Measurements from ENCODE around the gene ARRB1.

The ARRB1 gene

DNA sequence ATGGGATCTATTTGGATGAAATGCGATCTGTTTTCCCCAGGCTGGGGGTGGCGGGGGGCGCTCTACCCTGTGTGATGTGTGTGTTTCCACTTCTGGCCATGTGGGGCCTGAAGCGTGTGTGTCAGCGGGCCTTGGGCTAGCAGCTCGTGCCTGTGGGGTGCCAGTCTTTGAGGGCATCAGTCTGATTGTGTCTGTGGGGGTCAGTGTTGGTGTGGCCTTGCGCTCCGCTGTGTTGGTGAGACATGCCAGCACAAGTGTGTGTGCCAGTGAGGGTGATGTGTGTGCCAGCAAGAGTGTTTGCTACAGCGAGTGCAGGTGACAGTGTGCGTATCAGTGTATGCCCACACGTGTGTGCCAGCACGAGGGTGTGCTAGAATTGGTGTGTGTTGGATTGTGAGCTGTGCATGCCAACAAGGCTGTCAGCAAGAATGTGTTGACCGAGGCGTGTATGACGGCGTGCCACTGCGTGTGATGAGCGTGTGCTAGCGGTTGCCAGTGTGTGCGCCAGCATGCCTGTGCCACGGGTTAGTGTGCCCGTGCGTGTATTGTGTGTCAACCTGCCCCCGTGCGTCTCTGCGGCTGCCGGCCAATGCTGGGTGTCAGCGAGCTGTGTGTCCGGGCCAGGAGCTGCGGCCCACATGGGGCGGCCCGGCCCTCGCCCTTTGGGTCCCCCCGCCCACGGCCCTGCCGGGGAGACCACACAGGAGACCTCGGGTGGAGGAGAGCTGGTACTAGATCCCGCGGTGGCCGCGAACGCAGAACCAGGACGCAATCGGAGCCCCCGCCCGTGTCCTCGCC, 519 bp downstream of the ARRB1 start:
- H3K27ac ChIP-seq (ENCODE audit: low read depth in 2 of 2, low read length in 2 of 2), result peak overlapping the region; percentile 90 to 95
- H3K9me3 ChIP-seq (ENCODE audit: control insufficient read depth in 2 of 2, low read length in 2 of 2), result no peaks in the 10 kb centered on the region
- peaks cover 63 to 64% of the 10 kb centered on the region in 2 donors for H3K4me1 ChIP-seq (ENCODE audit: control insufficient read depth in 2 of 2, insufficient read depth in 2 of 2, low read length in 2 of 2)
- peak overlapping the region; percentile 49 to 86 for H3K9ac ChIP-seq (ENCODE audit: low read depth in 1 of 2, low read length in 2 of 2)
- peak overlapping the region; percentile 68 to 98 for H3K4me3 ChIP-seq (ENCODE audit: low read length in 2 of 2)
- H3K36me3 ChIP-seq (ENCODE audit: control insufficient read depth in 2 of 2, insufficient read depth in 2 of 2, low read length in 2 of 2), result peaks cover 0 to 3% of the 10 kb centered on the region in 2 donors
- no peaks in the 10 kb centered on the region for H3K27me3 ChIP-seq (ENCODE audit: control insufficient read depth in 2 of 2, insufficient read depth in 2 of 2, low read length in 2 of 2)

DNA sequence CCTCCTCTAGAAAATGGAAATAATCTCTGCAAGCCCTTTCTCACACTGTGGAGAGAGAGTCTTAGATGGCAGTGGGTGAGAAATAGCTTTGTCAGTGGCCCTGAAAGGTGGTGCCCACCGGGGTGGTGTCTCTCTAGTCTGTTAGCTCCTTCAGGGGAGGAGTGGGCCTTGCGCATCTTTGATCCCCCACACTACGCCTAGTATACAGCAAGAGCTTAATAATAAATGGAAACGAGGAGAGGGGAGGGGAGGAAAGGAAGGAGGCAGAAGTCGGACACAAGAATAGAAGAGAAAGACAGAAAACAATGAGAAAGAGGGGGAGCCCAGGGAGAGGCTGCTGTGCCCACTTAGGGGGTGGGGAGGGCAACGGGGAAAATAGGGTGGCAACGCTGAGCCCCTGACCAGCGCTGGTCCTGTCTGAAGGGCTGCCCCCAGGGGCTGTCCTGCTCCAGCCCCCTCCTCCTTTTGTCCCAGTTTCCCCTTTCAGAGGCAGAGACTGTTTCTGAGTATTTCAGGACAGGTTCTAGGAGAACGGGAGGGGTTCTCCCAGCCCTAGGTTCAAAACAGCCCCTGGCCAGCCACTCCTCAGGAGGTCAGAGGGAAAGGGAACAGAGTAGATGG, 1.2 kb downstream of the ARRB1 start:
- peak overlapping the region; percentile 49 to 86 for H3K9ac ChIP-seq (ENCODE audit: low read depth in 1 of 2, low read length in 2 of 2)
- peaks cover 69 to 70% of the 10 kb centered on the region in 2 donors for H3K4me1 ChIP-seq (ENCODE audit: control insufficient read depth in 2 of 2, insufficient read depth in 2 of 2, low read length in 2 of 2)
- H3K27me3 ChIP-seq (ENCODE audit: control insufficient read depth in 2 of 2, insufficient read depth in 2 of 2, low read length in 2 of 2), result no peaks in the 10 kb centered on the region
- peaks cover 0 to 3% of the 10 kb centered on the region in 2 donors for H3K36me3 ChIP-seq (ENCODE audit: control insufficient read depth in 2 of 2, insufficient read depth in 2 of 2, low read length in 2 of 2)
- peak overlapping the region; percentile 68 to 98 for H3K4me3 ChIP-seq (ENCODE audit: low read length in 2 of 2)
- no peaks in the 10 kb centered on the region for H3K9me3 ChIP-seq (ENCODE audit: control insufficient read depth in 2 of 2, low read length in 2 of 2)
- peak overlapping the region; percentile 90 to 95 for H3K27ac ChIP-seq (ENCODE audit: low read depth in 2 of 2, low read length in 2 of 2)

DNA sequence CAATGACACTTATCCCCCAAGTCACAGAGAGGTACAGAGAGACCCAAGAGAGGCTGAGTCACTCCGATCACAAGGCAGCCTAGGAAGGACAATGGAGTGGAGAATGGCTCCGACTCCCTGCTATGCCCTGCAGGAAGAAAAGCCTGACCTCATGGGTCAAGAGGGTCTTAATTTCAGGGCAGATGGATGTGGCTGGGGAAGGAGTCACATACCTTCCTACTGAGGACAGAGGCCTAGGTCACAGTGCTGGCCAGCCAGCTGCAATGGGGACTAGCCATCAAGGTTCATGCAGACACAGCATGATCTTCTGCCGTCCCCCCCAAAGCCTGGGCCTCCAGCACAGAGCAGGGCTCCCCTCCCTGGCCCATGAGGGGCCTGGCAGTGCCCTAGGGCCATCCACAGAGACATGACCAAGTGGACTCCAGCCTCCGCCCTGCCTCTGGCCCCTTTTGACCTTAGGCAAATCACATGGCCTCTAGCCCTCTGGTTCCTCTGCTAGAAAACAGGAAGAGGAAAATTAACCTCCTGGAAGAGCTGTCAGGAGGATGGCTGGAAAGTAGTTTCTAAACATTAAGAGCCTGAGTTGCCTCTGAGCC, 1.8 kb downstream of the ARRB1 start:
- Histone ChIP-seq H3K9ac (ENCODE audit: low read depth in 1 of 2, low read length in 2 of 2) (peak overlapping the region; percentile 49 to 86), H3K4me3 (ENCODE audit: low read length in 2 of 2) (peak overlapping the region; percentile 68 to 98), H3K9me3 (ENCODE audit: control insufficient read depth in 2 of 2, low read length in 2 of 2) (no peaks in the 10 kb centered on the region), H3K27ac (ENCODE audit: low read depth in 2 of 2, low read length in 2 of 2) (peak overlapping the region; percentile 90 to 95), H3K4me1 (ENCODE audit: control insufficient read depth in 2 of 2, insufficient read depth in 2 of 2, low read length in 2 of 2) (peaks cover 76% of the 10 kb centered on the region in 2 donors), H3K36me3 (ENCODE audit: control insufficient read depth in 2 of 2, insufficient read depth in 2 of 2, low read length in 2 of 2) (peaks cover under 1 to 3% of the 10 kb centered on the region in 2 donors), H3K27me3 (ENCODE audit: control insufficient read depth in 2 of 2, insufficient read depth in 2 of 2, low read length in 2 of 2) (no peaks in the 10 kb centered on the region)

DNA sequence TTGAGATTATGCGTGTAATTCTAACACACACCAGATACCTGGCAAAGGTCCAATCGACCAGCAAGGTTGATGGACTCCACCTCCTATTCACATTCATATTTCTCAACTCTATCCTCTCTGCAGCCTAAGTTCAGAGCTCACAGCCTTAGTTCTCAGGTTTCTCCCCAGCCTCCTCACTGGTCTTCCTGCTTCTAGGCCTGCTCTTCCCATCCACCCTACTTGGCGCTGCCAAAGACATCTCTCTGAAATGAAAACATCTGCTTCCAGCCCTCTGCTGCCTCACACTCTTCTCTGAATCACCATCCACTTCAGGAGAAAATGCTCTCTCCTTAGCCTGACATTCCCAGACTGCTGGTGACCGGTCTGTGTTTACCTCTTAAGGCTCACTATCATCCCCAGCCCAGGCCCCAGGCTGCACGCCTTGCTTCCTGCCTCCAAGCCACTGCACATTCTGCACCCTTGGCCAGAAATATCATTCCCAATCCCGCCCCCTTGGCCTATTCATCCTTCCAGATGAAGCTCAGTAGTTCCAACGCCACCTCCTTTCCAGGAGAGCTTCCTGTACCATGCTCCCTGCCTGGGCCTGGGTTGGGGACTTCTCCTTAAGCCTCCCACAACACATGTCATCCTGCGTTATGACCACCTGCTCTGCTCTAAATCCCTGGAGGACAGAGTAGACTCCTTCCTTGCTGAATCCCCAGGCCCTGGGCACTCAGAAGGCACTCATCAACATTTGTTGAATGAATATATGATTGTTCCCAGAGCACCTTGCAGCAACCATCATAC, 3.5 kb downstream of the ARRB1 start:
- peaks cover 2 to 3% of the 10 kb centered on the region in 2 donors for H3K36me3 ChIP-seq (ENCODE audit: control insufficient read depth in 2 of 2, insufficient read depth in 2 of 2, low read length in 2 of 2)
- peak overlapping the region; percentile 44 to 62 for H3K27ac ChIP-seq (ENCODE audit: low read depth in 2 of 2, low read length in 2 of 2)
- H3K4me1 ChIP-seq (ENCODE audit: control insufficient read depth in 2 of 2, insufficient read depth in 2 of 2, low read length in 2 of 2), result peaks cover 84 to 89% of the 10 kb centered on the region in 2 donors
- peak overlapping the region in 1 of 2 donors; percentile 16 for H3K9ac ChIP-seq (ENCODE audit: low read depth in 1 of 2, low read length in 2 of 2)
- H3K4me3 ChIP-seq (ENCODE audit: low read length in 2 of 2), result peak overlapping the region in 1 of 2 donors; percentile 7
- H3K9me3 ChIP-seq (ENCODE audit: control insufficient read depth in 2 of 2, low read length in 2 of 2), result no peaks in the 10 kb centered on the region
- no peaks in the 10 kb centered on the region for H3K27me3 ChIP-seq (ENCODE audit: control insufficient read depth in 2 of 2, insufficient read depth in 2 of 2, low read length in 2 of 2)

DNA sequence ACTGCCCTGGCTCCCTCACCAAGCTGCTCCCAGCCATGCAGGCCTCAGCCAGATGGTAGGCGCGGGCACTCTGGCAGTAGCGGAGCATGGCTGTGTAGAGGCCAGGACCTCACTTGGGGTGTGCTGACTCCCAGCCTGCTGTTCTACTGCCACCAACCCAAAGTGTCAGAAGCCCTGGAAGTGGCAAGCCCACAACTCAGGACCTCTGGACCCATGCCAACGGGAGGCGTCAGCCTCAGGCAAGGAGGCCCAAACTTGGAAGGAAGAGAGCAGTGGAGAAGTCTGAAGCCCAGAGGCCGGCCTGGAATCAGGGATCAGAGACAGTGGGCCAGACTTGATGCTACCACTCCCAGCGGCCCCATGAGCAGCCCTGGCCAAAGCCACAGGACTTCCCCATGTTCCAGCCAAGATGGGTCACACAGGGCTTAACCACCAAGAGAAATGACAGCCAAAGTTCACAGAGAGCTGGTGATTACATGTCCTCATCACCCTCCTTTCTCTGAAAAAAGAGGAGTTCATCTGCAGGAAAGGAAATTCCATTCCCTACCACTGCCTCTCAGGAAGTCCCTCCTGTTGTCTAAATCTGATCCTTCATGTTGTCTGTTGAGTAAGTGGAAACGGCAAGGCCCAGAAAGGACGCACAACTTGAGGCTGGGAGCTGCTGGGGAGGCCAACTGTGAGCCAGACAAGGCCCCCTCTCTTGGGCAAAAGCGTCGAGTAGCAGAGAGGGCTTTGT, 4.4 kb downstream of the ARRB1 start:
- H3K9me3 ChIP-seq (ENCODE audit: control insufficient read depth in 2 of 2, low read length in 2 of 2), result no peaks in the 10 kb centered on the region
- no peaks in the 10 kb centered on the region for H3K27me3 ChIP-seq (ENCODE audit: control insufficient read depth in 2 of 2, insufficient read depth in 2 of 2, low read length in 2 of 2)
- peak overlapping the region in 1 of 2 donors; percentile 16 for H3K9ac ChIP-seq (ENCODE audit: low read depth in 1 of 2, low read length in 2 of 2)
- peak overlapping the region; percentile 44 to 62 for H3K27ac ChIP-seq (ENCODE audit: low read depth in 2 of 2, low read length in 2 of 2)
- no peak overlapping the region for H3K4me3 ChIP-seq (ENCODE audit: low read length in 2 of 2)
- peaks cover 2 to 3% of the 10 kb centered on the region in 2 donors for H3K36me3 ChIP-seq (ENCODE audit: control insufficient read depth in 2 of 2, insufficient read depth in 2 of 2, low read length in 2 of 2)
- peaks cover 84 to 90% of the 10 kb centered on the region in 2 donors for H3K4me1 ChIP-seq (ENCODE audit: control insufficient read depth in 2 of 2, insufficient read depth in 2 of 2, low read length in 2 of 2)

DNA sequence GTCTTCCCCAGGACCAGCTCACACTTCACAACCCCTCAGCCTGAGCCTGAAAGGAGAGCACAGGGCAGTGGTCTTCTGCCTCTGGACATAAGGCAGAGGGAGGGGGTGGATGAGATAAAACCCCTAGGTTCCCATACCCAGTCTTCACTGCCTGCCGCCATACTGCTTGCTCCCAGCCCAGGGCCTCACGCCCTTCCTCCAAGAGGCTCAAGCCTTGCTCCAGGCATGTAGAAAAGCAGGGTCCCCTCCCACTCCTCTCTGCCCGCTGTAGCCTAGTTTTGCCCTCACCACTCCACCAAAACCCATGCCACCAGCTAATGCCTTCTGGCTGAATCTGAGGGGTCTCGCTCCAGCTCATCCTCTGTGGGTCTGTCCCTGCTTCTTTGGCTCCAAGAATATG, 5.2 kb downstream of the ARRB1 start:
- H3K4me1 ChIP-seq (ENCODE audit: control insufficient read depth in 2 of 2, insufficient read depth in 2 of 2, low read length in 2 of 2), result peaks cover 91 to 98% of the 10 kb centered on the region in 2 donors
- H3K27me3 ChIP-seq (ENCODE audit: control insufficient read depth in 2 of 2, insufficient read depth in 2 of 2, low read length in 2 of 2), result no peaks in the 10 kb centered on the region
- peaks cover 2 to 3% of the 10 kb centered on the region in 2 donors for H3K36me3 ChIP-seq (ENCODE audit: control insufficient read depth in 2 of 2, insufficient read depth in 2 of 2, low read length in 2 of 2)
- no peak overlapping the region for H3K27ac ChIP-seq (ENCODE audit: low read depth in 2 of 2, low read length in 2 of 2)
- no peak overlapping the region for H3K4me3 ChIP-seq (ENCODE audit: low read length in 2 of 2)
- H3K9me3 ChIP-seq (ENCODE audit: control insufficient read depth in 2 of 2, low read length in 2 of 2), result no peaks in the 10 kb centered on the region
- no peak overlapping the region for H3K9ac ChIP-seq (ENCODE audit: low read depth in 1 of 2, low read length in 2 of 2)

DNA sequence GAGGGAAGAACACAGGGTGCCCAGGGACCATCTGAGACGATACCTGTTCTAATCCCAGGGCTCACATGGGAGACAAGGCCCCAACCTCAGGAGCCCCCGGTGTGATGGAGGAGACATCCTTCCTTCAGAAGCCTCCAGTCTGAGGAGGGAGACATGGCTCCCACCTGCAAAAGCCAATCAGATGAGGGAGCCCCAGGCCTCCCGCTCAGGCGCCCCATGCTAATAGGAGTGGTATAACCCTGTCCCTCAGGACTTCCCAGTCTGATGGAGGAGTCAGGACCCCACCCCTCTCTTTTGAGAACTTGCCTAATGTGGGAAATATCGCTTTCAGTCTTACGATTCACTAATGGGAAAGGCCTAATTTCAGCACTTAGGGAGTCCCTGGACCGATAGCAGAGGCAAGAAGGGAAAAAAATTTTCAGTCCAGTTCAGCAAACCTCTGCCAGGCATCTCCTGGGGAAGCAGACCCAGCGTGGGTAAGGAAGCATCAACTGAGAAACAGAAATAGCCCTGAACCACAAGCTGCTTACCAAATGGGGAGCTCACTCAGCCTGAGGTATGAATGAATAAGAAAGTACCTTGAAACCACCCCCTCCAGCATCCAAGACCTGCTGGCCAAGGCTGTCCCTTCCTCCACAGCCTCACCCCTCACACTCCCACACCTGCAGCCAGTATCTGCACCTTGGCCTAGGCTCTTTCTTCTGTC, 5.9 kb downstream of the ARRB1 start:
- no peaks in the 10 kb centered on the region for H3K9me3 ChIP-seq (ENCODE audit: control insufficient read depth in 2 of 2, low read length in 2 of 2)
- peak overlapping the region; percentile 81 to 82 for H3K27ac ChIP-seq (ENCODE audit: low read depth in 2 of 2, low read length in 2 of 2)
- peaks cover 92 to 98% of the 10 kb centered on the region in 2 donors for H3K4me1 ChIP-seq (ENCODE audit: control insufficient read depth in 2 of 2, insufficient read depth in 2 of 2, low read length in 2 of 2)
- peak overlapping the region in 1 of 2 donors; percentile 20 for H3K4me3 ChIP-seq (ENCODE audit: low read length in 2 of 2)
- peak overlapping the region in 1 of 2 donors; percentile 61 for H3K9ac ChIP-seq (ENCODE audit: low read depth in 1 of 2, low read length in 2 of 2)
- H3K27me3 ChIP-seq (ENCODE audit: control insufficient read depth in 2 of 2, insufficient read depth in 2 of 2, low read length in 2 of 2), result no peaks in the 10 kb centered on the region
- peaks cover 2 to 3% of the 10 kb centered on the region in 2 donors for H3K36me3 ChIP-seq (ENCODE audit: control insufficient read depth in 2 of 2, insufficient read depth in 2 of 2, low read length in 2 of 2)

DNA sequence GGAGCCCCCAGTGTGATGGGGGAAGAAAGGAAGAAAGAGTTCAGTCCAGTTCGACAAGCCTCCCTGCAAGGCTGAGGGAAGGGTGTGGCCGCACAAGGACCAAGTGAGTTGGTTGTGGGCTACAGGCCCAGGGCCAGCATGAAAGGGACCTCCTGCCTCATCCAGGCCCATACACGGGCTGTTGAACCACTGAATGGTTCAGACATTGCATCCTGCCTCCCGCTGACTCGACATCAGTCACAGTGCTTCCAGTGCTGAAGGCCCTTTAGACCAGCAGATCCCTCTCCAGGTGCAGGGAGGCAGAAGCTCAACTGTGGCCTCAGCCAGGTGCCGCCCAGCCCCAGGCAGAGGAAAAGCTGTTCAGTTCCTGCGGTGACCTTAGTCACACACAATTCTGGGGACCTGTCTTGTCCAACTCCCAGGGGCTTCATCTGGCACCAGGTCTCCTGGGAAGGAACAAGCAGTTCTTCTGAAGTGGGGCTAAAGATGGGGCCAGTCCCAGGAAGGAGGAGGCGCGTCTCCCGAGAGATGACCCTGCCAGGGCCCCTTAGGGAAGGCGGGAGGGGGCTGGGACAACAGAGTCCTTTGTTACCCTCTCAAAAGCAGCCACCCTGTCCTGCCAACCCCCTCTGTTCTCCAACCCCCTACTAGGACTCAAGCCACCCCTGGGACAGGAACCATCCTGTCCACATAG, 6.6 kb downstream of the ARRB1 start:
- peaks cover 92 to 98% of the 10 kb centered on the region in 2 donors for H3K4me1 ChIP-seq (ENCODE audit: control insufficient read depth in 2 of 2, insufficient read depth in 2 of 2, low read length in 2 of 2)
- H3K9me3 ChIP-seq (ENCODE audit: control insufficient read depth in 2 of 2, low read length in 2 of 2), result no peaks in the 10 kb centered on the region
- no peaks in the 10 kb centered on the region for H3K27me3 ChIP-seq (ENCODE audit: control insufficient read depth in 2 of 2, insufficient read depth in 2 of 2, low read length in 2 of 2)
- peak overlapping the region; percentile 81 to 82 for H3K27ac ChIP-seq (ENCODE audit: low read depth in 2 of 2, low read length in 2 of 2)
- no peak overlapping the region for H3K4me3 ChIP-seq (ENCODE audit: low read length in 2 of 2)
- H3K9ac ChIP-seq (ENCODE audit: low read depth in 1 of 2, low read length in 2 of 2), result peak overlapping the region; percentile 10 to 61
- peaks cover 2 to 3% of the 10 kb centered on the region in 2 donors for H3K36me3 ChIP-seq (ENCODE audit: control insufficient read depth in 2 of 2, insufficient read depth in 2 of 2, low read length in 2 of 2)

Data from mucosa of rectum (tissue), 2 donors.